IMR-90 (cell line): ENCODE results near the gene RRP8. TPM values are rescaled to one million over a fixed set of nuclear protein-coding genes. Genes with fewer than 3 reads are reported as not detected.

Source experiments
- ATAC-seq: fragments of 200-7000 bp; cut with Tn5 transposase; 2 replicates; pipeline ENCODE4 v1.9.1; 2020; ENCODE audit warnings: low read depth, mild to moderate bottlenecking, moderate library complexity
- BruUV-seq: library from RNA; stranded (reverse); fragments of 400-500 nt; replicated peaks from 2 replicates; lab custom pipeline; 2021; lab: Mats Ljungman, UMichigan
- CTCF ChIA-PET: fragments of 300-600 bp; formaldehyde crosslinking; extraction: SDS; loops from one replicate; lab custom pipeline; 2021; ENCODE audit warnings: antibody characterized with exemption; lab: Yijun Ruan, JAX
- POLR2A ChIA-PET: fragments of 300-600 bp; sonication (Branson Sonifier 250); formaldehyde crosslinking; loops from one replicate; lab custom pipeline; 2022; ENCODE audit warnings: antibody characterized with exemption; ENCODE audit not compliant: unreplicated experiment; lab: Charles Lee
- DNase-seq: peaks from one replicate; pipeline ENCODE4 v3.0.0; 2013
- H2AFZ ChIP-seq: replicated peaks from 2 replicates; pipeline ENCODE3; 2013; ENCODE audit warnings: low read length, mild to moderate bottlenecking; ENCODE audit not compliant: poor library complexity
- H2AK5ac ChIP-seq: 2 replicates; pipeline ENCODE4 v1.6.1; 2013; ENCODE audit warnings: low read depth, low read length, inconsistent platforms
- H2AK9ac ChIP-seq: replicated peaks from 2 replicates; pipeline ENCODE3; 2013; ENCODE audit warnings: mild to moderate bottlenecking, low read depth, low read length, moderate library complexity; ENCODE audit not compliant: poor library complexity
- H2BK120ac ChIP-seq: 2 replicates; pipeline ENCODE4 v1.6.1; 2013; ENCODE audit warnings: low read depth, low read length, inconsistent platforms
- H2BK15ac ChIP-seq: 3 replicates; pipeline ENCODE4 v1.6.1; 2013; ENCODE audit warnings: low read depth, low read length, inconsistent platforms
- H2BK20ac ChIP-seq: 2 replicates; pipeline ENCODE4 v1.6.1; 2013; ENCODE audit warnings: low read depth, mild to moderate bottlenecking, inconsistent platforms, low read length, moderate library complexity
- H2BK5ac ChIP-seq: 2 replicates; pipeline ENCODE4 v1.6.1; 2013; ENCODE audit warnings: mild to moderate bottlenecking, low read depth, low read length, inconsistent platforms; ENCODE audit not compliant: poor library complexity, severe bottlenecking
- H3K14ac ChIP-seq: replicated peaks from 2 replicates; pipeline ENCODE4 v1.6.1; 2013; ENCODE audit warnings: low read depth, low read length, inconsistent platforms
- H3K18ac ChIP-seq: 2 replicates; pipeline ENCODE4 v1.6.1; 2013; ENCODE audit warnings: low read depth, low read length, control low read depth
- H3K23ac ChIP-seq: 2 replicates; pipeline ENCODE4 v1.6.1; 2013; ENCODE audit warnings: low read depth, low read length, inconsistent platforms
- H3K27ac ChIP-seq: 2 replicates; pipeline ENCODE4 v1.5.1; 2013; ENCODE audit warnings: mild to moderate bottlenecking, control low read depth, low read length; ENCODE audit not compliant: insufficient read depth
- H3K27me3 ChIP-seq: 2 replicates; pipeline ENCODE4 v1.6.1; 2013; ENCODE audit warnings: low read length; ENCODE audit not compliant: control insufficient read depth, insufficient read depth
- H3K36me3 ChIP-seq: 2 replicates; pipeline ENCODE4 v1.6.1; 2013; ENCODE audit warnings: low read length, mixed read lengths; ENCODE audit not compliant: control insufficient read depth, insufficient read depth
- H3K4ac ChIP-seq: 2 replicates; pipeline ENCODE4 v1.6.1; 2013; ENCODE audit warnings: low read depth, low read length, inconsistent platforms
- H3K4me1 ChIP-seq: 2 replicates; pipeline ENCODE4 v1.6.1; 2013; ENCODE audit warnings: low read length, mixed read lengths; ENCODE audit not compliant: control insufficient read depth, insufficient read depth
- H3K4me2 ChIP-seq: 2 replicates; pipeline ENCODE4 v1.6.1; 2013; ENCODE audit warnings: low read depth, mild to moderate bottlenecking, control low read depth, low read length, moderate library complexity
- H3K4me3 ChIP-seq: 2 replicates; pipeline ENCODE4 v1.5.1; 2013; ENCODE audit warnings: low read depth, mild to moderate bottlenecking, control low read depth, low read length, moderate library complexity; ENCODE audit not compliant: insufficient read depth
- H3K56ac ChIP-seq: 2 replicates; pipeline ENCODE4 v1.6.1; 2013; ENCODE audit warnings: low read length, inconsistent platforms; ENCODE audit not compliant: insufficient read depth; ENCODE audit errors: extremely low read depth
- H3K79me1 ChIP-seq, 2 experiments: 2 replicates each; pipeline ENCODE4 v1.6.1; 2013; ENCODE audit warnings: low read length in 2 of 2, inconsistent platforms in 1 of 2, low read depth in 1 of 2
- H3K9ac ChIP-seq: 2 replicates; pipeline ENCODE4 v1.6.1; 2013; ENCODE audit warnings: low read depth, low read length, control low read depth
- H3K9me1 ChIP-seq: 2 replicates; pipeline ENCODE4 v1.6.1; 2013; ENCODE audit warnings: low read length, inconsistent platforms; ENCODE audit not compliant: insufficient read depth
- H3K9me3 ChIP-seq: 2 replicates; pipeline ENCODE4 v1.6.1; 2013; ENCODE audit warnings: low read length; ENCODE audit not compliant: control insufficient read depth, insufficient read depth
- H4K20me1 ChIP-seq: 2 replicates; pipeline ENCODE4 v1.6.1; 2013; ENCODE audit warnings: low read length, inconsistent platforms; ENCODE audit not compliant: insufficient read depth
- H4K5ac ChIP-seq: 2 replicates; pipeline ENCODE4 v1.6.1; 2013; ENCODE audit warnings: mild to moderate bottlenecking, low read depth, low read length, control low read depth
- H4K8ac ChIP-seq, 2 experiments: 2 replicates each; pipeline ENCODE4 v1.6.1; 2013; ENCODE audit warnings: low read depth in 2 of 2, low read length in 2 of 2, control low read depth in 1 of 2, inconsistent platforms in 1 of 2
- H4K91ac ChIP-seq: 2 replicates; pipeline ENCODE4 v1.6.1; 2013; ENCODE audit warnings: low read depth, low read length, inconsistent platforms; ENCODE audit not compliant: insufficient read depth
- BHLHE40 ChIP-seq: fragments of 150-350 bp; IDR thresholded peaks from 2 replicates; pipeline ENCODE4 v1.6.1; 2016; ENCODE audit warnings: mild to moderate bottlenecking, low read depth, low read length
- CEBPB ChIP-seq: IDR thresholded peaks from 2 replicates; pipeline ENCODE4 v1.6.1; 2012; ENCODE audit warnings: low read depth, low read length, improper control_type of control experiment
- CHD1 ChIP-seq: IDR thresholded peaks from 2 replicates; pipeline ENCODE4 v1.6.1; 2012; ENCODE audit warnings: low read depth, low read length, improper control_type of control experiment
- FOS ChIP-seq: fragments of 150-350 bp; IDR thresholded peaks from 2 replicates; pipeline ENCODE4 v1.6.1; 2016; ENCODE audit warnings: low read depth, low read length
- MAFK ChIP-seq: IDR thresholded peaks from 2 replicates; pipeline ENCODE4 v1.6.1; 2012; ENCODE audit warnings: low read depth, low read length, improper control_type of control experiment
- MAZ ChIP-seq: IDR thresholded peaks from 2 replicates; pipeline ENCODE4 v1.6.1; 2012; ENCODE audit warnings: low read depth, mild to moderate bottlenecking, low read length, improper control_type of control experiment, moderate library complexity, borderline replicate concordance
- MXI1 ChIP-seq: IDR thresholded peaks from 2 replicates; pipeline ENCODE4 v1.6.1; 2012; ENCODE audit warnings: low read depth, mild to moderate bottlenecking, low read length, moderate library complexity, borderline replicate concordance
- NFE2L2 ChIP-seq: fragments of 150-350 bp; IDR thresholded peaks from 2 replicates; pipeline ENCODE4 v1.6.1; 2016; ENCODE audit warnings: low read depth, mild to moderate bottlenecking, low read length
- POLR2A ChIP-seq: IDR thresholded peaks from 2 replicates; pipeline ENCODE4 v1.6.1; 2012; ENCODE audit warnings: mild to moderate bottlenecking, low read depth, low read length
- RAD21 ChIP-seq: IDR thresholded peaks from 2 replicates; pipeline ENCODE4 v1.6.1; 2012; ENCODE audit warnings: low read length, improper control_type of control experiment
- RCOR1 ChIP-seq: IDR thresholded peaks from 2 replicates; pipeline ENCODE4 v1.6.1; 2012; ENCODE audit warnings: mild to moderate bottlenecking, low read length, improper control_type of control experiment; ENCODE audit not compliant: insufficient replicate concordance
- RFX5 ChIP-seq: IDR thresholded peaks from 2 replicates; pipeline ENCODE4 v1.8.0; 2012; ENCODE audit warnings: low read depth, mild to moderate bottlenecking, low read length, moderate library complexity
- SMC3 ChIP-seq: fragments of 150-350 bp; IDR thresholded peaks from 2 replicates; pipeline ENCODE4 v1.6.1; 2016; ENCODE audit warnings: low read depth, mild to moderate bottlenecking, antibody characterized with exemption, low read length, moderate library complexity
- WGBS, 2 experiments: methylation state at CpG; one replicate each; pipeline versions ENCODE4 v1.1.5 to v1.1.7; 2013; ENCODE audit warnings: missing lambda C conversion rate in 2 of 2; ENCODE audit not compliant: insufficient read length in 1 of 2; ENCODE audit errors: extremely low coverage in 2 of 2; 5-methylcytosine and 5-hydroxymethylcytosine counted together
- dilution Hi-C: fragments of 300-500 bp; cut with HindIII; formaldehyde crosslinking; loops from one replicate; pipeline ENCODE4 v1.14.3; 2018; ENCODE audit warnings: low sequenced_read_pairs; ENCODE audit not compliant: unreplicated experiment
- in situ Hi-C: fragments of 300-500 bp; cut with MboI; formaldehyde crosslinking; loops from 3 replicates; pipeline ENCODE4 v1.14.3; 2019; ENCODE audit warnings: low sequenced_read_pairs, inconsistent platforms, mixed read lengths
- intact Hi-C: fragments of 100-400 bp; cut with micrococcal nuclease; formaldehyde crosslinking; loops from 2 replicates; pipeline ENCODE4 v1.10.0; 2022
- polyA plus RNA-seq, 3 experiments: library from polyadenylated mRNA; depleted of rRNA; stranded (reverse); fragments of >200 nt; gene quantifications; 2 replicates each; pipeline ENCODE4 v1.2.3, GENCODE V29; 2012; ENCODE audit warnings: low replicate concordance in 1 of 3
- total RNA-seq: library from RNA; depleted of rRNA; stranded (reverse); fragments of >200 nt; gene quantifications from 2 replicates; pipeline ENCODE4 v1.2.3, GENCODE V29; 2012
- TF ChIP-seq, protein P1 (sequence below): fragments of 150-350 bp; IDR thresholded peaks from 2 replicates; pipeline ENCODE4 v1.6.1; 2017; ENCODE audit warnings: mild to moderate bottlenecking, antibody characterized with exemption, low read length, low read depth
- TF ChIP-seq, protein P2 (sequence below): conservative IDR thresholded peaks from 2 replicates; pipeline ENCODE4 v1.5.1; 2012; ENCODE audit warnings: mild to moderate bottlenecking, low read depth, low read length, improper control_type of control experiment
- TF ChIP-seq, protein P3 (sequence below): fragments of 150-350 bp; IDR thresholded peaks from 2 replicates; pipeline ENCODE4 v1.6.1; 2016; ENCODE audit warnings: low read depth, mild to moderate bottlenecking, low read length, moderate library complexity, borderline replicate concordance

Gene RRP8
- total and polyA plus RNA-seq, 2 of the 4 experiments (the other 2 are of a cell fraction): 10.8 to 11.5 TPM

- no peaks in the 10 kb centered on the region for H4K20me1 ChIP-seq
- H3K18ac ChIP-seq: no peak overlapping the region
- H3K36me3 ChIP-seq: no peaks in the 10 kb centered on the region; the same call in 1 of the 2 replicates
- no peak overlapping the region for H3K4me3 ChIP-seq
- peaks cover 9% of the 10 kb centered on the region for H3K4me1 ChIP-seq
- no peak overlapping the region for H3K56ac ChIP-seq
- in situ Hi-C loops (no loop called here), dilution Hi-C loops (no loop called here), intact Hi-C loops (no loop called here)
- CTCF ChIA-PET: no interaction called here
- no peak overlapping the region for H2BK15ac ChIP-seq
- no peak overlapping the region for H4K5ac ChIP-seq
- no peak overlapping the region for H2AK5ac ChIP-seq
- H3K27ac ChIP-seq: no peak overlapping the region
- no peak overlapping the region for H3K4me2 ChIP-seq
- peaks cover 8% of the 10 kb centered on the region; the same call in 1 of the 2 replicates for H3K9me1 ChIP-seq
- no peak overlapping the region for H2BK20ac ChIP-seq
- peaks cover 0 to 3% of the 10 kb centered on the region in 2 experiments; a peak in 2 of 4 replicates for H3K79me1 ChIP-seq
- ATAC-seq (no peak), DNase-seq (no peak)
- TF ChIP-seq CHD1: no peak
- no peak for TF ChIP-seq CEBPB
- TF ChIP-seq MAFK: no peak
- TF ChIP-seq, protein P1, sequence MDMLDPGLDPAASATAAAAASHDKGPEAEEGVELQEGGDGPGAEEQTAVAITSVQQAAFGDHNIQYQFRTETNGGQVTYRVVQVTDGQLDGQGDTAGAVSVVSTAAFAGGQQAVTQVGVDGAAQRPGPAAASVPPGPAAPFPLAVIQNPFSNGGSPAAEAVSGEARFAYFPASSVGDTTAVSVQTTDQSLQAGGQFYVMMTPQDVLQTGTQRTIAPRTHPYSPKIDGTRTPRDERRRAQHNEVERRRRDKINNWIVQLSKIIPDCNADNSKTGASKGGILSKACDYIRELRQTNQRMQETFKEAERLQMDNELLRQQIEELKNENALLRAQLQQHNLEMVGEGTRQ: no peak
- no peak for TF ChIP-seq RAD21
- no peak for TF ChIP-seq BHLHE40
- no peak for TF ChIP-seq NFE2L2
- no peak for TF ChIP-seq FOS
- no peak for TF ChIP-seq MXI1
- TF ChIP-seq RFX5: no peak
- TF ChIP-seq, protein P2, sequence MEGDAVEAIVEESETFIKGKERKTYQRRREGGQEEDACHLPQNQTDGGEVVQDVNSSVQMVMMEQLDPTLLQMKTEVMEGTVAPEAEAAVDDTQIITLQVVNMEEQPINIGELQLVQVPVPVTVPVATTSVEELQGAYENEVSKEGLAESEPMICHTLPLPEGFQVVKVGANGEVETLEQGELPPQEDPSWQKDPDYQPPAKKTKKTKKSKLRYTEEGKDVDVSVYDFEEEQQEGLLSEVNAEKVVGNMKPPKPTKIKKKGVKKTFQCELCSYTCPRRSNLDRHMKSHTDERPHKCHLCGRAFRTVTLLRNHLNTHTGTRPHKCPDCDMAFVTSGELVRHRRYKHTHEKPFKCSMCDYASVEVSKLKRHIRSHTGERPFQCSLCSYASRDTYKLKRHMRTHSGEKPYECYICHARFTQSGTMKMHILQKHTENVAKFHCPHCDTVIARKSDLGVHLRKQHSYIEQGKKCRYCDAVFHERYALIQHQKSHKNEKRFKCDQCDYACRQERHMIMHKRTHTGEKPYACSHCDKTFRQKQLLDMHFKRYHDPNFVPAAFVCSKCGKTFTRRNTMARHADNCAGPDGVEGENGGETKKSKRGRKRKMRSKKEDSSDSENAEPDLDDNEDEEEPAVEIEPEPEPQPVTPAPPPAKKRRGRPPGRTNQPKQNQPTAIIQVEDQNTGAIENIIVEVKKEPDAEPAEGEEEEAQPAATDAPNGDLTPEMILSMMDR: no peak
- TF ChIP-seq RCOR1: no peak
- no peak for TF ChIP-seq MAZ
- TF ChIP-seq, protein P3, sequence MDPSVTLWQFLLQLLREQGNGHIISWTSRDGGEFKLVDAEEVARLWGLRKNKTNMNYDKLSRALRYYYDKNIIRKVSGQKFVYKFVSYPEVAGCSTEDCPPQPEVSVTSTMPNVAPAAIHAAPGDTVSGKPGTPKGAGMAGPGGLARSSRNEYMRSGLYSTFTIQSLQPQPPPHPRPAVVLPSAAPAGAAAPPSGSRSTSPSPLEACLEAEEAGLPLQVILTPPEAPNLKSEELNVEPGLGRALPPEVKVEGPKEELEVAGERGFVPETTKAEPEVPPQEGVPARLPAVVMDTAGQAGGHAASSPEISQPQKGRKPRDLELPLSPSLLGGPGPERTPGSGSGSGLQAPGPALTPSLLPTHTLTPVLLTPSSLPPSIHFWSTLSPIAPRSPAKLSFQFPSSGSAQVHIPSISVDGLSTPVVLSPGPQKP: no peak
- no peak for TF ChIP-seq POLR2A
- no peak for TF ChIP-seq SMC3
- H3K14ac ChIP-seq: no peak overlapping the region
- H2BK120ac ChIP-seq: no peak overlapping the region
- 75% methylated on average over 2 of the region's 5 CpGs; no CpG with 5 or more reads in 1 of the 2 experiments for WGBS, 2 experiments
- H3K9ac ChIP-seq: no peak overlapping the region
- H3K23ac ChIP-seq: no peak overlapping the region
- no TSS peak for BruUV-seq
- H4K8ac ChIP-seq: no peak overlapping the region
- no peaks in the 10 kb centered on the region for H3K27me3 ChIP-seq
- no peak overlapping the region for H4K91ac ChIP-seq
- H2AFZ ChIP-seq: no peak overlapping the region
- POLR2A ChIA-PET: no interaction called here
- H3K9me3 ChIP-seq: no peaks in the 10 kb centered on the region
- no peak overlapping the region for H2BK5ac ChIP-seq
- H2AK9ac ChIP-seq: no peak overlapping the region
- no peak overlapping the region for H3K4ac ChIP-seq
Observed at GRCh38 chr11:6569706-6570105, 33.7 kb downstream of the RRP8 start.
